HFF-Myc (cell line): ENCODE results near the gene PLS3.

Source experiments
- DNase-seq: peaks from one replicate; pipeline ENCODE4 v3.0.0-alpha.2; 2011; ENCODE audit warnings: low read depth; ENCODE audit errors: extremely low read depth
- H3K4me3 ChIP-seq: replicated peaks from 2 replicates; pipeline ENCODE4 v1.5.1; 2011; ENCODE audit warnings: low read depth, mild to moderate bottlenecking, control low read depth, low read length
- CTCF ChIP-seq: IDR thresholded peaks from 2 replicates; pipeline ENCODE4 v1.5.1; 2012; ENCODE audit warnings: mild to moderate bottlenecking, low read depth, low read length, control low read depth; ENCODE audit errors: missing control alignments

The PLS3 gene

GRCh38 chrX:115589419-115589818 lies 28.4 kb downstream of the PLS3 start:
- TF ChIP-seq CTCF, result no peak
- H3K4me3 ChIP-seq, result no peak overlapping the region
- DNase-seq, result no peak

- H3K4me3 ChIP-seq, result no peak overlapping the region
- no peak for TF ChIP-seq CTCF
- no peak for DNase-seq
Measured at GRCh38 chrX:115591420-115591819, 30.4 kb downstream of the PLS3 start.

GRCh38 chrX:115591856-115592842 lies 31.2 kb downstream of the PLS3 start:
- no peak for TF ChIP-seq CTCF
- no peak for DNase-seq
- no peak overlapping the region for H3K4me3 ChIP-seq

GRCh38 chrX:115592997-115593734 lies 32.2 kb downstream of the PLS3 start:
- DNase-seq, result no peak
- H3K4me3 ChIP-seq, result no peak overlapping the region
- no peak for TF ChIP-seq CTCF

- no peak overlapping the region for H3K4me3 ChIP-seq
- DNase-seq, result no peak
- TF ChIP-seq CTCF, result no peak
Measured at GRCh38 chrX:115595049-115595448, 34.1 kb downstream of the PLS3 start.

GRCh38 chrX:115598556-115598955 lies 37.6 kb downstream of the PLS3 start:
- DNase-seq, result no peak
- H3K4me3 ChIP-seq, result no peak overlapping the region
- no peak for TF ChIP-seq CTCF
